Adrenal gland (tissue), 12 donors: Measurements from ENCODE around the gene PAK5. TPM values are rescaled to one million over a fixed set of nuclear protein-coding genes. Genes with fewer than 3 reads are reported as not detected.

Experiments
- DNase-seq, 7 donors: peaks; one replicate each; pipeline ENCODE4 v3.0.0-alpha.2; 2019 to 2020
- H3K27ac ChIP-seq, 5 donors: fragments of 200-600 bp; sonication (generic) in 4 of 5; 1 replicate in 3 of 5; 2 replicates in 2 of 5; pipeline versions ENCODE4 v1.5.1 to v1.8.0; 2016 to 2020; ENCODE audit warnings: mild to moderate bottlenecking in 1 of 5
- H3K27me3 ChIP-seq: fragments of 200-600 bp; 2 replicates; pipeline ENCODE4 v1.8.0; 2021
- H3K36me3 ChIP-seq, 2 donors: fragments of 200-600 bp; replicated peaks in 1 of 2; 1 replicate in 1 of 2; 2 replicates in 1 of 2; pipeline versions ENCODE4 v1.5.1 to v1.8.0; 2018 to 2022
- H3K4me1 ChIP-seq, 2 donors: fragments of 200-600 bp; replicated peaks in 1 of 2; 1 replicate in 1 of 2; 2 replicates in 1 of 2; pipeline versions ENCODE4 v1.5.1 to v1.8.0; 2018 to 2021
- H3K4me3 ChIP-seq, 4 donors: fragments of 200-600 bp; sonication (generic) in 3 of 4; one replicate each; pipeline ENCODE4 v1.5.1; 2016 to 2018
- H3K9me3 ChIP-seq, 3 donors: fragments of 200-600 bp; sonication (generic) in 1 of 3; replicated peaks in 1 of 3; 1 replicate in 2 of 3; 2 replicates in 1 of 3; pipeline versions ENCODE4 v1.5.1 to v1.8.0; 2016 to 2021
- CTCF ChIP-seq, 6 experiments: fragments of 450-650 bp in 4 of 6; fragments of 200-600 bp in 2 of 6; sonication (generic) in 1 of 6; IDR thresholded peaks; 1 replicate in 5 of 6; 2 replicates in 1 of 6; pipeline versions ENCODE4 v1.5.1 to v1.8.0; 2016 to 2021; ENCODE audit warnings: antibody characterized with exemption in 6 of 6, mild to moderate bottlenecking in 2 of 6, moderate library complexity in 1 of 6
- POLR2A ChIP-seq, 2 donors: fragments of 450-650 bp; IDR thresholded peaks; one replicate each; pipeline ENCODE4 v1.6.1; 2017; ENCODE audit warnings: antibody characterized with exemption in 2 of 2, mild to moderate bottlenecking in 2 of 2, moderate library complexity in 1 of 2
- WGBS, 4 donors: extraction: QIAGEN DNeasy Blood & Tissue Kit in 2 of 4; methylation state at CpG; one replicate each; pipeline versions ENCODE4 v1.1.5 to v1.1.7; 2013 to 2017; 5-methylcytosine and 5-hydroxymethylcytosine counted together
- intact Hi-C, 2 donors: fragments of 100-400 bp; cut with DNase I; formaldehyde crosslinking; loops; one replicate each; pipeline versions ENCODE4 v1.14.1 to v1.15.0; 2022 to 2023
- polyA plus RNA-seq, 3 donors: library from polyadenylated mRNA; stranded (reverse); fragments of 200-250 nt in 2 of 3; fragments of 350-450 nt in 1 of 3; fragmentation: Illumina TruSeq in 1 of 3; extraction: RNeasy Lipid Tissue Mini Kit (QIAGEN cat#74804) in 1 of 3; gene quantifications; one replicate each; pipeline ENCODE4 v1.2.3, GENCODE V29; 2013 to 2014
- total RNA-seq, 9 donors: library from RNA; depleted of rRNA in 4 of 9; stranded (reverse); fragments of >200 nt in 4 of 9; fragments of 120-200 nt in 1 of 9; fragmentation: NEBNext Ultra II Directional in 1 of 9; extraction: Animal tissue kit (Norgen Biotek cat#: 25700) in 1 of 9; gene quantifications; one replicate each; pipeline versions ENCODE4 v1.1.0 to v1.2.4, GENCODE V29; 2013 to 2023
- donor health status: healthy with polysubstance abuse.
- donor health status: Bipolar disorder and iron deficiency.
- donor health status: DM: yes; HTN: yes; CAD: no.
- donor health status: DM: no; HTN: no; CAD: no.
- donor health status: DM: no; HTN: no; CAD: no.
- donor health status: DM: yes; HTN: yes; CAD: no.

PAK5 gene
- total and polyA plus RNA-seq, 12 donors: 1.2 to 17.0 (median 4.0) TPM

GRCh38 chr20:9758752-9759151, 80.1 kb downstream of the PAK5 start:
- no peaks in the 10 kb centered on the region for H3K4me1 ChIP-seq
- H3K36me3 ChIP-seq: no peaks in the 10 kb centered on the region
- no peaks in the 10 kb centered on the region for H3K27me3 ChIP-seq
- H3K4me3 ChIP-seq: no peak overlapping the region
- TF ChIP-seq CTCF (IDR thresholded peaks at IDR 0.05) (no peak), POLR2A (IDR thresholded peaks at IDR 0.05) (no peak)
- no peak for DNase-seq
- intact Hi-C loops: no loop called here
- H3K27ac ChIP-seq: no peak overlapping the region
- no peaks in the 10 kb centered on the region for H3K9me3 ChIP-seq
- 50 to 63% (median 59%) methylated on average over 1 of the region's 1 CpG for whole genome bisulfite sequencing, 4 donors

GRCh38 chr20:9756660-9757059, 82.2 kb downstream of the PAK5 start:
- intact Hi-C loops: no loop called here
- no peak for DNase-seq
- Histone ChIP-seq H3K9me3 (no peaks in the 10 kb centered on the region), H3K4me3 (no peak overlapping the region), H3K4me1 (no peaks in the 10 kb centered on the region), H3K27ac (no peak overlapping the region), H3K36me3 (no peaks in the 10 kb centered on the region), H3K27me3 (no peaks in the 10 kb centered on the region)
- no peak for TF ChIP-seq POLR2A (IDR thresholded peaks at IDR 0.05)
- no peak for TF ChIP-seq CTCF (IDR thresholded peaks at IDR 0.05)
- 77 to 85% (median 82%) methylated on average over 3 of the region's 3 CpGs for WGBS, 4 donors

GRCh38 chr20:9755301-9755700, 83.6 kb downstream of the PAK5 start:
- no peaks in the 10 kb centered on the region for H3K4me1 ChIP-seq
- intact Hi-C loops: no loop called here
- DNase-seq: no peak
- no peaks in the 10 kb centered on the region for H3K27me3 ChIP-seq
- WGBS, 4 donors: 59 to 71% (median 63%) methylated on average over 1 of the region's 1 CpG
- no peaks in the 10 kb centered on the region for H3K36me3 ChIP-seq
- H3K4me3 ChIP-seq: no peak overlapping the region
- H3K27ac ChIP-seq: no peak overlapping the region
- no peak for TF ChIP-seq CTCF (IDR thresholded peaks at IDR 0.05)
- no peak for TF ChIP-seq POLR2A (IDR thresholded peaks at IDR 0.05)
- H3K9me3 ChIP-seq: no peaks in the 10 kb centered on the region

GRCh38 chr20:9744551-9744950, 94.3 kb downstream of the PAK5 start:
- H3K9me3 ChIP-seq: no peaks in the 10 kb centered on the region
- no peak overlapping the region for H3K27ac ChIP-seq
- intact Hi-C loops: no loop called here
- no peaks in the 10 kb centered on the region for H3K27me3 ChIP-seq
- H3K4me1 ChIP-seq: no peaks in the 10 kb centered on the region
- H3K36me3 ChIP-seq: no peaks in the 10 kb centered on the region
- no peak for DNase-seq
- H3K4me3 ChIP-seq: no peak overlapping the region
- TF ChIP-seq POLR2A (IDR thresholded peaks at IDR 0.05) (no peak), CTCF (IDR thresholded peaks at IDR 0.05) (no peak)
